Measurements from ENCODE around the gene CCDC117. TPM values are rescaled to one million over a fixed set of nuclear protein-coding genes. Genes with fewer than 3 reads are reported as not detected.
A peak's percentile ranks its signal among the peaks of the same experiment; 100 is the strongest.

Gene CCDC117
- total RNA-seq, 1 donor from 2014 or later = 13.1 TPM

DNA sequence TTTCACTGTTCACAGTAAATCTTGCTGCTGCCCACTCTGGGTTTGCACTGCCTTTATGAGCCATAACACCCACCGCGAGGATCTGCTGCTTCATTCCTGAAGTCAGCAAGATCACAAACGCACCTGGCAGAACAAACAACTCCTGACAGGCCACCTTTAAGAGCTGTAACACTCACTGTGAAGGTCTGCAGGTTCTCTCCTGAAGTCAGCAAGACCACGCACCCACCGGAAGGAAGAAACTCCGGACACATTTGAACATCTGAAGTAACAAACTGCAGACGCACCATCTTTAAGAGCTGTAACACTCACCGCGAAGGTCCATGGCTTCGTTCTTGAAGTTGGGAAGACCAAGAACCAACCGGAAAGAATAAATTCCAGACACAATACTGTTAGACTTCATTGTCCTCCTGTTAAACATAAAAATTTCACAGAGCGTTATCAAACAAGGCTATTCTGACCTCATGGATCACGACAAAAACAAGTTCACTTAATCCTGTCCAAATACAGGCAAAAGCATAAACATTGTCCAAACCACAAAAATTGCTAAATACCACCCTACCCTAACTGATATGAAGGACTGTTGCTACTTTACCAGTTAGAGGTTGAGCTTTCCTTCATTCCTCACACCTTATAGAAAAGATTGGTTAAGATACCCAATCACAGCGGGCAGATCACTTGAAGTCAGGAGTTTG is 3.0 kb upstream of the CCDC117 start:
- no peak for DNase-seq (ENCODE audit: low read depth in 2 of 2)

DNA sequence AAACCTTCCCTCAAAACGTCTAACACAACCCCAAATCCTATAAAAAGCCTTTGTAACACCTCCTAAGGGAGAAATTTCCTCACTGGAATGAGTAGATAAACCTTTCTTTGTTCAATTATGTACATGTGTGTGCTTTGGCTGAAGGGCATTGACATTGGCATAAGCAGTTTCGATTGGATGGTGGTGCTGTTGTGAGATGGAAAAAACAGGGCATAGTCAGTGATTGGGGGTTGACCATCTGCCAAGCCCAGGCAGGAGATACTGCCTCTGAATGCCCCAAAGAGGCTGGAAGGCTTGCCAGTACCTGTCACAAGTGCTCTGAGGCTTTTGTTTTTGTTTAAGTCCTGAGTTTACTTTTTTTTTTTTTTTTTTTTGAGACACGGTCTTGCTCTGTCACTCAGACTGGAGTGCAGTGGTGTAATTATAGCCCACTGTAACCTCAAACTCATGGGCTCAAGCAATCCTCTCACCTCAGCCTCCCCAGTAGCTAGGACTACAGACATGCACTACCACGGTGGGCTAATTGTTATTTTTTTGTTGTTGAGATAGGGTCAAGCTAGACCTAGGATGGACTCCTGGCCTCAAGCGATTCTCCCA is 1.2 kb upstream of the CCDC117 start:
- no peak for DNase-seq (ENCODE audit: low read depth in 2 of 2)

DNA sequence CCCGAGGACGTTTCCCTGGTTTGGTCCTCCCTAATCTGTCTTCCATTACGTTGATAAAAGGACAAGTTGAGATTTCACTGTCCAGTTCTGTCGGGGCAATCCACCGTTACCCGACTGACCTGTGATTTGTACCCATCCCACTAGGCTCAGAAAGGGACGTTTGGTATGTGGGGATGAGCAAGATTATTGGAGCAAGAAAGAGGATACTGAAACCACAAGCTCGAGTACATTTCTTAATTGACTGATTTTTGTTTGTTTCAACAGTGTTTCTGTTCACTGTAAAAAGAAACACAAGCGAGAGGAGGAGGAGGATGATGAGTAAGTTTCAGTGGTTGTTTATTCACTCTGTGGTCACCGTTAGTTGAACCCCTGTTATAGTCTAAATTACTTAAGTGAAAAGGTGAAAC is 969 bp downstream of the CCDC117 start:
- DNase-seq (ENCODE audit: low read depth in 2 of 2) = peak in 1 of 2 donors; percentile 41

DNA sequence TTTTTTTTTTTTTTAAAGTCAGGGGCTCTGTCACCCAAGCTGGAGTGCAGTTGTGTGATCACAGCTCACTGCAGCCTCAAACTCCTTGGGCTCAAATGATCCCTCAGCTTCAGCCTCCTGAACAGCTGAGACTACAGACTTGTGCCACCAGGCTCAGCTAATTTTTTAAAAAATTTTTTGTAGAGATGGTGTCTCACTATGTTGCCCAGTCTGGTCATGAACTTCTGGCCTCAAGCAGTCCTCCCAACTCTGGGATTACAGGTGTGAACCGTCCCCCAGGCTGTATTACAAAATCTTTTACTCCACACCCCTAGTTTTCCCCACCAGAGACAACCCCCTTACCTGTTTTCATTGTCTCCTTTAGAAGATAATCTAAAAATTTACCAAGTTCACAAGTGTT is 1.9 kb downstream of the CCDC117 start:
- no peak for DNase-seq (ENCODE audit: low read depth in 2 of 2)

DNA sequence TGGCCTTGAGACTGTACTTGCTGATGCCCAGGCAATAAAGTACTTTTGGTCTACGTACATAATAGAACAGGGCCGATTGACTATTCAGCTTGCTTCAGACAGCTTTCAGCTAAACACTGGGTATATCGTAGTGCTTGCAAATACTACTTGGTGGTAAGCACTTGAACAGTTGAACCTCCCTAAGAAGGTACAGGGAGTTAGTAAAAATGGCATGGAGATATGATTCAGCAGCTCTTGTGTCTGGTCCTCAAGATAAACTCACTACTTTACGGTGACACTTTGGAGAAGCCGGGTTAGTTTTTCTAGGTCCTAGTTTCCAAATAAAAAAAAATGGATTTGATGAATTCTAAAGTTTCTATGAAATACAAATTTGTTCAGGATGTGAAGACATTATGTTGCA is 7.3 kb downstream of the CCDC117 start:
- DNase-seq (ENCODE audit: low read depth in 2 of 2) = no peak

DNA sequence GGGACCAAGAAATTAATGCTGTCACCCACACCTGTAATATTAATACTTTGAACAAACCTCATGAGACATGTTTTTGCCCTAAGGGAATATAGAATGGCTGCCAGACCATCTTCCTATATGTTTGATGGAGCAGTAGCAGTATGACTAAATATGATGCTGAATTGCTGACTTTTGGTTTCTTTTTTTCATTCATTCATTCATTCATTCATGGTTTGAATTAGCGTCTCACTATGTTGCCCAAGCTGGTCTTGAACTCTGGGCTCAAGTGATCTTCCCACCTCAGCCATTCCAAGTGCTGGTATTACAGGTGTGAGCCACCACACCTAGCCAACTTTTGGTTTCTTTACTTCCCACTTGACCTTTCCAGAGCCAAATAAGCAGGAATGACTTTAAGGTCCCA is 7.8 kb downstream of the CCDC117 start:
- DNase-seq (ENCODE audit: low read depth in 2 of 2) = no peak

DNA sequence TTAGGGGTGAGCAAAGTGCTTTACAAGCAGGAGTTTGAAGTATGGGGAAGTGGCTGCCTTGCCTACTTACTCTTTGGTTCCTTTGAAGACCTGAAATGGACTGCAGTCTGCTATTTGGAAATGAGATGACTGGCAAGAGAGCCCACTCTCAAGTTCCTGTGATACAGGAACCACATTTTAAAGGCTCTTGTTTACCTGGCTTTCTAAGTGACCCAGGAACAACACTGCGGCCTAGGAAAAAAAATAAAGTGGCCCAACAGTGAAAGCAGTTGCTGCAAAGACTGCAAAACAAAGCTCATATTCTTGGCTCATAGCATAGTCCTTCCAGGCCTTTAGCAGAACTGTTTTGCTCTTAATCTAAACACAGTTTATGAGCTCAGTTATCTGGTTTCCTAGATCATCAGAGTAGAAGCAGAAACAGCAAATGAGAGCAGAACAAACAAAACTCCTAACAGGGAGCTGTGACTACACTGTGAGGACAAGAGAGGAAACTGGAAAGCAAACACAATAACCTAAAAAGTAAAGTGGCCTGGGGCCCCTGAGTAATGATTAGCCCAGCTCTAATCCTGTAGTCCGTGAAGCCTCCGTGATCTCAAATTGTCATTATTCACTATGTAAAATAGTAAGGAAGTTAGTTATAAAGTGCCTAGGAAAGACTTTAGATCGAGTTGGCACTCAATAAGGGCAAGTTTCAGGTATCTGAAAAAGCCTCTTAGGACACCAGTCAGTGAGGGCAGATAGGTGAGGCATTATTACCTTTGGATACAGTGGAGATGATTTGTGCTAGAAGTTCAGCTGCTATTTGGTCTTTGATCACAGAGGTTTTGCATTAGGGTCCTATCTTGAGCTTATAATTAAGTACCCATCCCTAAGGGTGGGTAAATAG is 11.5 kb downstream of the CCDC117 start:
- no peak for DNase-seq (ENCODE audit: low read depth in 2 of 2)

DNA sequence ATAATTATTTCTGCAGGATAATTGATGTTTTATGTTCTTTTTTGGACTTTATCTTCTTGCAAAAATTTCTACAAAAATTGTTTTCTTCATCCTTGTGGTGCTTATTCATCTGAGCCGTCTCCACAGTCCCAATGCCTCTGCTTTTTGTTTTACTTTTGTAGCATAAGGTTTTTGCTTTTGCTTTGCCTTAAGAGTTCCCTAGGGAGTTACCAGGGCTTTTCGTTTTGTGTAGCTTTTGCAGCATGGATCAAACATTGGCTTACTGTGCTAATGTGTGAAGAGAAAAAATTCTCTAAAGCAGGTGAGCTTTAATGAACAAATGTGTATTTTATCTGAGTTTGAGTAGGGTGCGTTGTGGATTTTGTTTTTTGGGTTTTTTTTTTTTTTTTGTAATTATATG is 16.1 kb downstream of the CCDC117 start:
- DNase-seq (ENCODE audit: low read depth in 2 of 2) = no peak

DNA sequence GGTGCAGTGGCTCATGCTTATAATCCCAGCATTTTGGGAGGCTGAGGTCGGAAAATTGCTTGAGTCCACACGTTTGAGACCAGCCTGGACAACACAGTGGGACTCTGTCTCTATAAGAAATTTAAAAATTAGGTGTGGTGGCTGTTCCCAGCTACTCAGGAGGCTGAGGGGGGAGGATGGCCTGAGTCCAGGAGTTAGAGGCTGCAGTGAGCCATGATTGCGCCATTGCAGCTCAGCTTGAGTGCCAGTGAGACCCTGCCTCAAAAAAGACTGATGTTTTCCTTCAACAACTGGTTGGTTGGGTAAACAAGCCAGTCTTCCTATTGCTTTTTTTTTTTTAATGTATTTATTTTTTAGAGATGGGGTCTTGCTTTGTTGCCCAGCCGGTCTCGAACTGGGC is 18.6 kb downstream of the CCDC117 start:
- no peak for DNase-seq (ENCODE audit: low read depth in 2 of 2)

DNA sequence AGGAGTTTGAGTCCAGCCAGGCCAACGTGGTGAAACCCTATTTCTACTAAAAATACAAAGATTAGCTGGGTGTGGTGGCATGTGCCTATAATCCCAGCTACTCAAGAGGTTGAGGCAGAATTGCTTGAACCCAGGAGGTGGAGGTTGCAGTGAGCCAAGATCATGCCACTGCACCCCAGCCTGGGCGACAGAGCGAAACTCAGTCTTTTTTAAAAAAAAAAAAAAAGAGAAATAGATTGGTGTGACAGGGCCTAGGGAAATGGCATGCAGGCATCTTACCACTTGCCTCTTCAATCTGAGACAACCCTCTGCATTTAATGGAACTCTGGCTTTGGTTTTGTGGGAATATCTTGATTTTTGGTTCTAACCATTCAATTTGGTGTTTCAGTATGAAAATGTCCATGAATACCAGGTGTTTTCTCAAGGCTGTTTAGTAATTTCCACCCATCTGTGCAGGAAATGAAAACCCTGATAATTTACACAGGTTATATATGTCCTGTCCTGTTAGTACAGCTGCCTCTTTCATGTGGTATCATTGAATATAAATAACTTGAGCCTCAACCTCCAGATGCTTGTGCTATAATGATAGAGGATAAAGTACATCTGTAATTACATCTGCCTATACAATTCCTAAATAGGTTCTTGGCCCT is 19.5 kb downstream of the CCDC117 start:
- DNase-seq (ENCODE audit: low read depth in 2 of 2) = no peak

DNA sequence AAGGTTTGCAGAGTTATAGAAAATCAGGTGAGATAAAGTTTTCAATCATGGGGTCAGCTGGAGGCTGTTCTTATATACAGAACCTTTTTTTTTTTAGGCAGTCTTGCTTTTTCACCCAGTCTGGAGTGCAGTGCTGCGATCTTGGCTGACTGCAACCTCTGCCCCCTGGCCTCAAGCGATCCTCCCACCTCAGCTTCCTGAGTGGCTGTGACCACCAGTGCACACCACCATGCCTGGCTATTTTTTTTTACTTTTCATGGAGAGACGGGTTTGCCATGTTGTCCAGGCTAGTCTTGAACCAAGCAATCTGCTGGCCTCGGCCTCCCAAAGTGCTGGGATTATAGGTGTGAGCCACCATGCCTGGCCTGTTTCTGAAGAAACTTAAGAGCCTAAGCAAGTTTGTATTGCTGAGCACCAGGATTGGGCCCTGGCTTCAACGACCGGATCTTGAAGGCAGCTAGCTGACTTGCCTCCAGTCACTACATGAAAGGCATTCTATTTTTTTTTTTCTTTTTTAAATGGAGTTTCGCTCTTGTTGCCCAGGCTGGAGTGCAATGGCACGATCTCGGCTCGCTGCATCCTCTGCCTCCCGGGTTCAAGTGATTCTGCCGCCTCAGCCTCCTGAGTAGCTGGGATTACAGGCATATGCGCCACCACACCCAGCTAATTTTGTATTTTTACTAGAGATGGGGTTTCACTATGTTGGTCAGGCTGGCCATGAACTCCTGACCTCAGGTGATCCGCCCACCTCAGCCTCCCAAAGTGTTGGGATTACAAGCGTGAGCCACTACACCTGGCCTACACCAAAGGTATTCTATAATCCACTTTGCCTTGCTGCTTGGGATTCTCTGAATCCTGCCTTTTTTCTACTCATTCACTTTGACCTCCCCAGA is 20.2 kb downstream of the CCDC117 start:
- DNase-seq (ENCODE audit: low read depth in 2 of 2) = no peak

DNA sequence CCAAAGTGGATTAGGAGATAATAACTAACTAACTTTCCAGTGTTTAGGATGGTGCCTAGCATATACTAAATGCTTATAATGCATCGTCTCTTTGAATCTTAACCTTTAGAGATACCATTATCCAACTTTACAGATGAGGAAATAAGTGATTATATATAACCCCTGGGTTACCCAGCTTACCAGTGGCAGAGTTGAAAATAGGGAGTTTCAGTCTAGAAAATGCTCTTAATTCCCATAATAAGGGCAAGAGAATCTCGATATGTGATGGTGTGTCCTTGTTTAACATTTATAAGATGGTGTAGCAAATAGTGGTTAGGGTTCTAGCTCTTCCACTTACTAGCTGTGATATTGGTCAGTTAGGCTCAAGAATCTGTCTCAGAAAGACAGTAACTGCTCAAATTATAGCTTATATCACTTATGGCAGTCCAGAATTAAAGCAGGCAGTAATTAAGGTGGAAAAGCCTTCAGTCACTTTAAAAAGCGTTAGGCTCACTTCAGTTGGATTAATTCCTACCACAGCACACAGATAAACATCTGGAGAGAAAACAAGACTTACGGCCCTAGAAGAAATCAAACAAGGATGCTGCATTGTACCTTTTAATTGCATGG is 21.6 kb downstream of the CCDC117 start:
- no peak for DNase-seq (ENCODE audit: low read depth in 2 of 2)

DNA sequence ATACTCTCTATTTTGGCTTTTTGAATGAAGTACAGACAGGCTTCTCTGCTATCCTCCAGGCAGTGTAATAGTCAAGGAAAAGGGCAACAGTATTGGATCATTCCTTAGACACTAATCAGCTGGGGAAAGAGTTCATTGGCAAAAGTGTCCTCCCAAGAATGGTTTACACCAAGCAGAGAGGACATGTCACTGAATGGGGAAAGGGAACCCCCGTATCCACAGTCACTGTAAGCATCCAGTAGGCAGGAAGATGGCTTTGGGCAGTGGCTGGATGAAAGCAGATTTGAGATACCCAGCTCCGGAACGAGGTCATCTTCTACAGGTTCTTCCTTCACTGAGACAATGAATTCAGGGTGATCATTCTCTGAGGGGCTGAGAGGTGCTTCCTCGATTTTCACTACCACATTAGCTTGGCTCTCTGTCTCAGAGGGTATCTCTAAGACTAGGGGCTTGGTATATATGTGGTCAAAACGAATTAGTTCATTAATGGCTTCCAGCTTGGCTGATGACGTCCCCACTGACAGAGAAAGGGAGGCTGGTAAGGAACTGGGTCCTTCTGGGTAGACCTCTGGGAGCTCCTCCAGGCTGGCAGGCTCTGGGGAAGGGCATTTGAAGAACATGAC is 22.7 kb downstream of the CCDC117 start:
- DNase-seq (ENCODE audit: low read depth in 2 of 2) = no peak

DNA sequence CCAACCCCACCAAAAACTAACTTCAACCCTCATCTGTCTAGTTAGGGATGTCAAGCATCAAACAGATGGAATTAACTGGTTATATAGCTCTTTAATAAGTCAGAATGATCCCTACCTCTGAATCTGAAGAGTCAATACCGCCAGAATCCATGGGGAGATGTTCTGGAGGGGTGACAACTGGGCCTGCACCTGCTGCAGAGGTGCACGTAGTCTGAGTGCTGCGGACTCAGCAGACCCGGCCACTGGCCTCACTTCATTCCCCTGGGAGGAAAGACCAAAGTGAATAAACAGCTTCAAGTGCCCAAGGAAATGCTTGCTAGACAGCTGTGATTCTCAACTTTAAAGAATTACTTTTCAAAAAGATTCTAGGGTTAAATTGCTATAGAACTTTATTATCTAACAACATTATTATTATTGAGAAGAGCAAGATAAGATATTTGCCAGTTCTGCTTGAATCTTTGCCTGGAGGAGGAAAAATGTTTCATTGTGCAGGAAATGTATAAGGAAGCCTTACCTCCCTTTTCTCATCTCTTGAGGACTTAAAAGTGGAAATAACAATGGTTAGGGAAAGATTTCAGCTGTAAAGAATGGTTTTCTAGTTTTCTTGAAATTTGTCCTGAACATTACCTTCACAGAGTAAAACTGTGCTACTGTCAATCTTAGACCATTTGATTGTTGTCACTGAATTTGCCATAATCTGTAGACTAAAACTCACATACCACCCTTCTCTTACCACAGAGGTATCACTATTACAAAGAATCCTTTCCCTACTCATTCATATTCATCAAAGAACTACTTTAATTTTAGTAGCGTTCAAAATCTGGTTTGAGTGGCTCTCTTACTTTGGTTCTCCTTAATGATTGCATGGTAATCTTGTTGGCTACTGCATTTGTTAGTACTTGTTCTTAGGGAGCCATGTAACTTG is 23.7 kb downstream of the CCDC117 start:
- DNase-seq (ENCODE audit: low read depth in 2 of 2) = no peak

DNA sequence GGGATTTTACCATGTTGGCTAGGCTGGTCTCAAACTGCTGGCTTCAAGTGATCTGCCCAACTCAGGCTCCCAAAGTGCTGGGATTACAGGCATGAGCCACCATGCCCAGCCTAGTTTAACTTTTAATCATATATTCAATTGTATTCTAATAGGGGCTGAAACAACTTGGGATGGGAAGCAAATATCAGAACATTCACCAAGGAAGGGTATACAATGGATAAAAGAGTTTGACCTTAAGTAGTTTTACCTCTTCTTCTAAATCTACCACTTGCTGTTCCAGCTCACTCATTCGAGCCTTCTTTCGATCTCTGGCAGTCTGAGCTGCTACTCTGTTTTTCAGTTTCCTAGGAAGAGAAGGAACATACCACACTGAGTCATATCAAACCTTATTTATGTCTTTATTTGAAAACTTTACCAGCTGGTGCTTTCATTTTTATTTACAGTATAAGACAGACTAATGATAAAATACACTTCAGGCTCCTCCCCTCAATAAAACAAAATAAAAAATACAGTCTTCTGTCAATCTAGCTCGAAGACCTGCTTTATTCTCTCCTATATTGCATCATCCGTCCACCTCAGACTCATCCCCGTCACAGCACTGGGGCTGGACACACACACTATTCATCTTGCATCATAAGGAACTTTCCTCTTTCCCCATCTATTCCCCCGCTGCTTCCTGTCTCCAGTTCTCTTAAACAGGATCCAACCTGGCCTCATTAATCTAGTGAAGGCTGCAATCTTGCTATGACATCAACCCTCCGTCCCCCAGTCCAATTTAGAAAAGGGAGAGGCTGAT is 26.5 kb downstream of the CCDC117 start:
- peak; percentile 69 to 91 for DNase-seq (ENCODE audit: low read depth in 2 of 2)

DNA sequence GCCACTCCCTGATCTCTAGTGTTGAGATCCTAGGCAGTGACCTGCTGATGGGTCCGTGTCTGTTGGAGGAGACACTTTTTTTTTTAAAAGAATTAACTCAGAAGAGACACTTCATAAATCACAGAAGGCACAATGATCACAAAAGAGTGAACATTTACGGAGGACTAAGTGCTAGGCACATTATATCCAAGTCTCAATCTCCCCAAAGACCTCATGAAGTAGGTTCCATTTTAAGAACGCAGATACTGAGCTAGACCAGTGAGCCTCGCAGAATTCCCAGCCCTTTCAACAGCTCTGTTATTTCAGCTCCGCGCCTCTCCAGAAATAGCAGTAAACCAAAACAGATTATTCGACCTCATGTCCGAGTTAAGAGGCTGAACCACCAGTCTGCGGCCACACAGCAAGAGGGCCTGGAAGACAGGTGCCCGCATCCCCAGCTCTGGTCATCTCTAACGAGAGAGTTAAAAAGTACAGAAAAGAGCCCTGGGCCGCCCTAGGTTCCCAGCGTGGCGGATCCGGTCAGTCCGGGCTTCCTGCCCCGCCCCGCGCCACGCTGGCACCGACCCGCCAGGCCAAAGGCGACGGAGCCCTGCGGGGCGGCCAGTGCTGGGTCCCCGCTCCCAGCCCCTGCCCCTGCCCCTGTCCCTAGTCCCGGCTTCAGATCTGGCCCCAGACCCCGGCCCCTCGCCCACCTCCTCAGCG is 27.3 kb downstream of the CCDC117 start:
- peak; percentile 43 to 82 for DNase-seq (ENCODE audit: low read depth in 2 of 2)

DNA sequence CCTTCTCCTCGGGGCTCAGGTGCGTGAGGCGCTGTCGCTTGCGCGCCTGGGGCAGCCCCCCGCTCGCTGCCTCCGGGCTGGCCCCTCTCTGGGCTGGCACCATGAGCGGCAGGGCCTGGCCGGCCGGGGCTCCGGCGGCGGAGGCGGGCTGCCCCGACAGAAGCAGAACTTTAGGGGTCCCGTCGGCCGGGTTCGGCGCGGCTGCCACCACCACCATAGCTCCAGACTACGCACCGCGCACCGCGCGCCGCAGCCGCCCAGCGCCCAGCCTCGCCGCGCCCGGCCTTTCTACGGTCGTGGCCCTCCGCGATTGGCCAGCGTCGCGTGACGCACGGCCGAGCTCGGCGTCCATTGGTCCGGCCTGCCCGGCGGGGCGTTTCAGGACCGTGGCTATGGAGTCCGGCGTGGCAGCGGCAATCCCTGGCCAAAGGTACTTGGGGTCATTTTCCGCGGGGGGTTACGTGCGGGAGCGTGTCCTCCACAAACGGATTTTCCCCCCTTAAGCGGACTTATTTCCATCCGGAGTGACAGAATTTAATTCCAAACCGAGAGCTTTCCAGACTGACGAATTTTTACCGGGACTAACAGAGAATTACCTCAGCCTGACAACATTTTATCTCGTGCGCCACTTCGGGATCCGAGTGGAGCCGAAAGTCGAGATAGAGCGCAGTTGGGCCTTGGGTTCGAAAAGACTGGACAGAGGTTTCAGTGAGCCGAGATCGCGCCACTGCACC is 28.0 kb downstream of the CCDC117 start, which contains the start of gene XBP1:
XBP1 (minus strand) TSS at position 262 of the 734 bp plus-strand sequence.
- DNase-seq (ENCODE audit: low read depth in 2 of 2) = peak; percentile 86 to 97
